ENCODE measurements around the gene VAV1.
"Not testable (repeated sequence)": the region's sequence is repeated elsewhere in the genome, so short reads cannot be mapped to it uniquely, and the experiment has no call there.

VAV1 gene

GRCh38 chr19:6737873-6738786 is 34.4 kb upstream of the VAV1 start:
- peak; percentile 61 to 66 for DNase-seq (ENCODE audit: low read depth in 2 of 2)

- DNase-seq (ENCODE audit: low read depth in 2 of 2), result no peak
These were observed 33.6 kb upstream of the VAV1 start for GRCh38 chr19:6738787-6739389.

GRCh38 chr19:6739390-6739882 is 33.1 kb upstream of the VAV1 start, which contains the start of gene TRIP10:
TSS of gene TRIP10 (plus strand) at chr19:6739680. CDS start at chr19:6739762, 82 bp downstream.
- DNase-seq (ENCODE audit: low read depth in 2 of 2), result peak; percentile 65 to 77

DNA sequence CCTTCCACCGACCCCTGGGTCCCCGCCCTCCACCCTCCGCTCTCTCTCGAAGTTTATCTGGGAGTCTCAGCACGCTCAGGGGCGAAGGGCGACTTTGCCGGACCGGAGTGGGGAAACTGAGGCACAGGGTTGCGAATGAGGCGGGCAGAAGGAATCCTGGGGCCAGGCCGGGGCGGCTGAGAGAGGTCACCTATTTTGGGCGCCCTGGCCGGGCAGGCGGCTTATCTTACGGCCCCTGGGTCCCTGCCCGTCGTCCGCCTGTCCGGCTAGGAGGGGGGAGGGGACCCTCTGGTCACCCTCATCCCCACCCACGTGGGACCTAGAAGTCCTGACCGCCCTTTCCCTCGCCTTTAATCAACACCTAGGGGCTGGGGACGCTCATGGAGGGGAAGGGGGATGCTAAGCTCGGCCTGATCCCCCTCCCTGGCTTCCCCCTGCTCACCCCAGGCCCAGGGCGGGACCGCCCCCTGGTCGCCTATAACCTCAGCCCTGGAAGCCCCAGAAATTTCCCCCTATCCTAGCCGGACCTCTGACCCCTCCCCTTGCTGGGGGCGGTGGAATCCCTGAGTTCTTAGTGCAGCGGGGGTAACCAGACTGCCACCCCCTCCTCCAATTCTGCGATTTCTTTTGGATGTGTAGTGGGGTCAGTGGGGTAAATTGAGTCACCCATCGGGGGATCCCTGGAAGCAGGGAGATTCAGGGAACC is 32.5 kb upstream of the VAV1 start:
- DNase-seq (ENCODE audit: low read depth in 2 of 2), result no peak

GRCh38 chr19:6740589-6741343 is 31.7 kb upstream of the VAV1 start:
- no peak for DNase-seq (ENCODE audit: low read depth in 2 of 2)

GRCh38 chr19:6743066-6743465 is 29.4 kb upstream of the VAV1 start:
- no peak for DNase-seq (ENCODE audit: low read depth in 2 of 2)

DNA sequence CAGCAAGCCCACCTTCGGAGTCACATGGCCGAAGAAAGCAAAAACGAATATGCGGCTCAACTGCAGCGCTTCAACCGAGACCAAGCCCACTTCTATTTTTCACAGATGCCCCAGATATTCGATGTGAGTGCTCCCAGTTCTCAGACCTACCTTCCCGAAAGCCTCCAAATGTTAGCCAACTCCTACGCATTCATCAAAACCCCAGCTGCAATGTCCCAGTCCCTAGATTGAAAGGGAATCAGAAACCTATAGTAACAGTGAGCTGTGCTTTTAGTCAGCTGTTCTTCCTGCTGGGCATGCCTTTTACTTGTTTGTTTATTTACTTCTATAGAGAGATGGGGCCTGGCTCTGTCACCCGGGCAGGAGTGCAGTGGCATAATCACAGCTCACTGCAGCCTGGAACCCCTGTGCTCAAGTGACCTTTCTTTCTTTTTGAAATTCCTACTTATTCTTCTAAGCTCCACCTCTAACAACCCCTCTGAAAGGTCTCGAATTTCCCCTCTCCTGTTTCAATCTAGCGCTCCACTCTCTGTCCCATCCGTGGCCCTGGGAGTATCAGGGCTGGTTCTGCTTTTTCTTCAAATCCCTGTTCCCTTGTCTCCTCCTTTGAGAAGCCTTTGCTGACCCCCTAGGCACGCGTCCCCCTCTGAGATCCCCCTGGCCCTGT is 28.7 kb upstream of the VAV1 start:
- DNase-seq (ENCODE audit: low read depth in 2 of 2), result no peak

GRCh38 chr19:6744381-6745301 is 27.9 kb upstream of the VAV1 start:
- no peak for DNase-seq (ENCODE audit: low read depth in 2 of 2)

GRCh38 chr19:6745965-6746364 is 26.5 kb upstream of the VAV1 start:
- no peak for DNase-seq (ENCODE audit: low read depth in 2 of 2)

GRCh38 chr19:6748543-6748942 is 24.0 kb upstream of the VAV1 start:
- DNase-seq (ENCODE audit: low read depth in 2 of 2), result not testable (repeated sequence)

DNA sequence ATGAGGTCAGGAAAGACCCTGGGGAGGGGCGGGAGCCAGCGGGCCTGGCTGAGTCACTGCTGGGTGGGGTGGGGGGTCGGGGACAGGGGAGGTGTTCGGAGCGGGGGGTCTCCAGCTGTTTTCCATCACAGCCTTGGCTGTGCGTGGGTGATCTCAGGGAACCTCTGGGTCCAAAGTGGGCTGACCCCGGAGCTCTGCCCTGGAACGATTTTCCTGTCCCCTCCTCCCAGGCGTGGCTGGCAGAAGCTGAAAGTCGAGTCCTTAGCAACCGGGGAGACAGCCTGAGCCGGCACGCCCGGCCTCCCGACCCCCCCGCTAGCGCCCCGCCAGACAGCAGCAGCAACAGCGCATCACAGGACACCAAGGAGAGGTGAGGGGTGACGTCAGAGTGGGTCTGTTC is 22.4 kb upstream of the VAV1 start:
- DNase-seq (ENCODE audit: low read depth in 2 of 2), result no peak

- no peak for DNase-seq (ENCODE audit: low read depth in 2 of 2)
These were observed 21.3 kb upstream of the VAV1 start for GRCh38 chr19:6751189-6751588.

- DNase-seq (ENCODE audit: low read depth in 2 of 2), result no peak
These were observed 20.0 kb upstream of the VAV1 start for GRCh38 chr19:6752256-6753177.

DNA sequence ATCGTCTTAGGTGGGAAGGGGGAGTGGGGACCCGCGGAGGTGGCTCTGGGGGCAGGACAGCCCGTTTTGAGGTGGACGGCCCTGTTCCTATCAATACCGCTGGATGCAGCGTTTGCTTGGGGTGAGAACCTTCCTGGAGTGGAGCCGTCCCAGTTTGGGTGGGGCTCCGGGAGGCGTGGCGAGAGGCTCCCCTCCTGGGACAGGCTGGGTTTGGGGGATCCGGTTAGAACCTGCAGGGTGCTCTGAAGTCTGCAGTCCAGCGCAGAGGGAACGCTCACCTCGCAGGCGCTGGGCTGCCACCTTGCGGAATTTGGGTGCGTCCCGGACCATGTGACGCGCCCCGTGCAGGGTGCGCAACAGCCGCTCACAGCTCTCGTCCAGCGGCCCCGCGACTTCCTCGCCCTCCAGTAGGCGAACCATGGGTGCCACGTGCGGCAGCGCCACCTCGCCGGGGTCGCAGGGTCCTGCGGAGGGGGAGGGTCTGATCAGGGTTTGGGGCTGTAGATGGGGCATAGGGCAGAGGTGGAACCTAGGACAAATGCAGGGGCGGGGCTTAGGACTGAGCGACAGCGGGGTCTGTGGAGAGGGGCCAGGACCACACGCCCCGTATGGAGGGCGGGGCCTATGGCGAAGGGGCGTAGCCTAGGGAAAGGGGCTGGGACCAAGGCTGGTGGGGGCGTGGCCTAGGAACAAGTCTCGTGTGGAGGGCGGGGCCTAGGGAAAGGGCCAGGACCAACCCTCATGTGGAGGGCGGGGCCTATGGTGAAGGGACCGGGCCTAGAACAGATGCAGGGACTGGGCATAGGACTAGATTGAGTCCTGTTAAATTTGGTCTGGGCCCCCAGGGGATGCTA is 19.1 kb upstream of the VAV1 start:
- peak; percentile 74 to 84 for DNase-seq (ENCODE audit: low read depth in 2 of 2)

DNA sequence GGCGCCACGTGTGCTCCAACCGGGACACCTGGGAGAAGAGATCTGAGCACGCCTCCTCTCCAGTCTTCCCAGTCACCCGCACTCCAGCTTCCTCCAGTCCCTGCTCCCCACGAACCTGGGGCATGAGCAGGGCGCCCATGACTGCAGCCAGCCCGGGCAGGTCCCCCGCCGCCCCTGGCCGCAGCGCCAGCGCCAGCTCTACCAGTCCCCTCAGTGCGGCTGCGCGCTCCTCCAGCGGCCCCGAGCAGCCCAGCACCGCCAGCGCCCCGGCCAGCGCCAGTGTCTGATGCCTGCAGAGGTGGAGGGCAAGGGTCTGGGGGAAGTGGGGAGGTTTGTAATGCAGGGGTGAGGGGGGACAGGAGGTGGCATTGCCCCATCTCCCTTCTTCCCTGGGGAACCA is 18.4 kb upstream of the VAV1 start:
- DNase-seq (ENCODE audit: low read depth in 2 of 2), result no peak

DNA sequence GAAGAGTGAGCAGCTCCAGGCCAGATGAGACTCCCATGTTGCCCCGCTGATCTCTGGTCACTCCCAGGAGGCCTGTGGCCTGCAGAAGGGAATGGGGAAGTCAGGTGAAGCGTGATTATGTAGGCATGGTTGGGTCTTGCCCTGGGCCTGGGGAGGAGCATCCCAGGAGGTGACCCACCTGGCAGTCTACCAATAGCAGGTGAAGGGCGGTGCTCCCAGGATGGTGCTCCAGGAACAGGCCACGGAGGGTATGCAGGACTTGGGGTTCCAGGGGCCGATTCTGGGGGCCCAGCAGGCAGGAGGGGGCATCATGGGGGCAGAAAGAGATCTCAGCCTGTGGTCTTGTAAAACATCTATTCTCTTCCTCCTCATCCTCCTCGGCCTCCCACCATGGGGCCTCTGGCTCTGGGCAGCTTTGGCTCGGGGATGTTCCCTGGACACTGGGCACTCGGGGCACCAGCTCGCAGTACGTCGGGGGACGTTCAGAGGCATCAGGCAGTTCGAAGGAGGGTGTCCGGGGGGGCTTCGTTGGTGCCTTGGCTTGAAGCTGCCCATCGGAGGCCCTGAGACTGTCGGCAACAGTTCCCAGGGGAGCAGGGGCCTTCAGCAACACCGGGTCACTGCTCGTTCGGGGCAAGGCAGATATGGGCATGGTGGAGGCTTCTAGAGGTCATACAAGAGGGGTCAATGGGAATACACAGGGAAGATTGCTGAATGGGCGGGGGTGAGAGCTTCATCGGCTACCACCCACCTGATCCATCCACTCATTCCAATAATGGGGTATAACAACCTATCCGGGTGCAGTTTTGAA is 17.6 kb upstream of the VAV1 start:
- DNase-seq (ENCODE audit: low read depth in 2 of 2), result no peak

DNA sequence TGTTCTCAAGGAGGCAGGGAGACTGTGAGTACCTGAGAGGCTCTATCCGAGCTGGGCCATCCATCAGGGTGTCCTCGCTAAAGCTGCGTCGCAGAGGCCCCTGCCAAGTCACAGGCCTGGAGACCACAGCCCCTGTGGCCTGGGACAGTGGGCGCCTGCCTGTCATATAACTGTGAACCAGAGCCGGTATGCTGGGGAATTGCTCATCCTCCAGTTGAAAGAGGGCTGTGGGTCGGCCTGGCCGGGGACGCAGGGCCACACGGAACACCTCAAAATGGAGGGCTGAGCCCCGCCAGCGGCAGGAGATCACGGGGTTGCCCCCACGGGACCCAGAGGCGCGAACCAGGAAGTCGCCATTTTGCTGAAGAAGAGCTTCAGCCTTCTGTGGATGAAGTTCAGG is 11.9 kb upstream of the VAV1 start:
- DNase-seq (ENCODE audit: low read depth in 2 of 2), result no peak
